Thoracic aorta (tissue), 2 donors: ENCODE data around the gene MIA3. TPM values are rescaled to one million over a fixed set of nuclear protein-coding genes. Genes with fewer than 3 reads are reported as not detected.
"Not testable (repeated sequence)": the region's sequence is repeated elsewhere in the genome, so short reads cannot be mapped to it uniquely, and the experiment has no call there.

Experiments used
- ATAC-seq: fragments of 150-250 bp; one replicate; pipeline ENCODE4 v1.8.0; 2017; ENCODE audit warnings: low read depth; ENCODE audit not compliant: insufficient number of reproducible peaks, low FRiP score
- DNase-seq: peaks from one replicate; pipeline ENCODE4 v3.0.0-alpha.2; 2020; ENCODE audit warnings: low spot score
- H3K27ac ChIP-seq, 2 donors: fragments of 200-600 bp; sonication (generic); 1 replicate in 1 of 2; 2 replicates in 1 of 2; pipeline ENCODE4 v1.5.1; 2016; ENCODE audit warnings: mild to moderate bottlenecking in 2 of 2, moderate library complexity in 2 of 2
- H3K27me3 ChIP-seq: fragments of 200-600 bp; sonication (generic); replicated peaks from 2 replicates; pipeline ENCODE4 v1.6.0; 2016; ENCODE audit warnings: mild to moderate bottlenecking; ENCODE audit not compliant: insufficient read depth
- H3K36me3 ChIP-seq: fragments of 200-600 bp; sonication (generic); one replicate; pipeline ENCODE4 v1.5.1; 2016
- H3K4me1 ChIP-seq, 2 donors: fragments of 200-600 bp; sonication (generic); 1 replicate in 1 of 2; 2 replicates in 1 of 2; pipeline versions ENCODE4 v1.5.1 to v1.6.0; 2016; ENCODE audit warnings: low read depth in 2 of 2, mild to moderate bottlenecking in 1 of 2; ENCODE audit not compliant: control insufficient read depth in 1 of 2
- H3K4me3 ChIP-seq: fragments of 200-600 bp; sonication (generic); 2 replicates; pipeline ENCODE4 v1.5.1; 2016; ENCODE audit warnings: mild to moderate bottlenecking
- H3K9me3 ChIP-seq: fragments of 200-600 bp; sonication (generic); 2 replicates; pipeline ENCODE4 v1.5.1; 2016
- total RNA-seq, 2 donors: library from RNA; depleted of rRNA; stranded (reverse); fragments of >200 nt; gene quantifications; one replicate each; pipeline versions ENCODE4 v1.1.0 to v1.2.3, GENCODE V29; 2016
- TF ChIP-seq, protein P1 (sequence below): fragments of 200-600 bp; sonication (generic); IDR thresholded peaks from one replicate; pipeline ENCODE4 v1.5.1; 2019; ENCODE audit warnings: antibody characterized with exemption

MIA3 gene
- total RNA-seq, 2 donors from 2014 or later: 44.0 to 72.9 TPM

DNA sequence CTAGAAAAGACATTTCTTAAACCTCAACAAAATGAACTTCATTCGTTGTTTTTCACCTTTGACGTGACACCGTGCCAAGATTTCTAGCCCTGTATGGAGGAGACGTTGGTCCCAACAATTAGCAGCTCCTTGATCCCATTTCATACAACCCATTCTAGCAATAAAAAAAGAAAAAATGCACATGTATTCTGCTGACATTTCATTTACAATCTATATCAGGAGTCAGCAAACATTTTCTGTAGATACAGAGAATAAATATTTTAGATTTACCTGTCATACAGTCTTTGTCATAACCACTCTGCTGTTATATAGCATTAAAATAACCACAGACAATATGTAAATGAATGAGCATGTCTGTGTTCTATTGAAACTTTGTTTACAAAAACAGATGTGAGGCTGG is 21.2 kb upstream of the MIA3 start:
- TF ChIP-seq, protein P1, sequence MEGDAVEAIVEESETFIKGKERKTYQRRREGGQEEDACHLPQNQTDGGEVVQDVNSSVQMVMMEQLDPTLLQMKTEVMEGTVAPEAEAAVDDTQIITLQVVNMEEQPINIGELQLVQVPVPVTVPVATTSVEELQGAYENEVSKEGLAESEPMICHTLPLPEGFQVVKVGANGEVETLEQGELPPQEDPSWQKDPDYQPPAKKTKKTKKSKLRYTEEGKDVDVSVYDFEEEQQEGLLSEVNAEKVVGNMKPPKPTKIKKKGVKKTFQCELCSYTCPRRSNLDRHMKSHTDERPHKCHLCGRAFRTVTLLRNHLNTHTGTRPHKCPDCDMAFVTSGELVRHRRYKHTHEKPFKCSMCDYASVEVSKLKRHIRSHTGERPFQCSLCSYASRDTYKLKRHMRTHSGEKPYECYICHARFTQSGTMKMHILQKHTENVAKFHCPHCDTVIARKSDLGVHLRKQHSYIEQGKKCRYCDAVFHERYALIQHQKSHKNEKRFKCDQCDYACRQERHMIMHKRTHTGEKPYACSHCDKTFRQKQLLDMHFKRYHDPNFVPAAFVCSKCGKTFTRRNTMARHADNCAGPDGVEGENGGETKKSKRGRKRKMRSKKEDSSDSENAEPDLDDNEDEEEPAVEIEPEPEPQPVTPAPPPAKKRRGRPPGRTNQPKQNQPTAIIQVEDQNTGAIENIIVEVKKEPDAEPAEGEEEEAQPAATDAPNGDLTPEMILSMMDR: no peak
- no peak for ATAC-seq
- DNase-seq: no peak
- Histone ChIP-seq H3K4me3 (no peak overlapping the region), H3K9me3 (no peaks in the 10 kb centered on the region), H3K27ac (no peak overlapping the region), H3K27me3 (no peaks in the 10 kb centered on the region), H3K36me3 (no peaks in the 10 kb centered on the region), H3K4me1 (no peaks in the 10 kb centered on the region)

DNA sequence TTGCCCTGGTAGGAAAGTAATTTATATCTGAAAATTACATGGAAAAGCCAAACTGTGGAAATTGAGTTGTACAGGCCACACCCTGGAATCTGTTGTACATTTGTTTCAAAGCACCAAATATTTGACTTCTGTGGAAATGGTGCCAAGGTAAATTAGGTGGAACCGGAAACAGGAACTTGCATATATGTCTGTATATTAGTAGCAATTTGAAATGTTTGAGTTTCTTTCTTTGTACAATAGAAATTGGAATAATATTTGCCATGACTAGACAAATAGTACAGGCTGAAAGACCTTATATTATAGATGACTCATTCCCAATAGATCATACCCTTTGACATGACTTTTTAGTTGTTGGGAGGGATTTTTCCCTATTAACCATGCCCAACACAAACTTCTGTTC is 17.6 kb upstream of the MIA3 start:
- DNase-seq (no peak), ATAC-seq (no peak)
- H3K4me1 ChIP-seq: no peaks in the 10 kb centered on the region
- H3K9me3 ChIP-seq: no peaks in the 10 kb centered on the region
- no peaks in the 10 kb centered on the region for H3K27me3 ChIP-seq
- no peak overlapping the region for H3K27ac ChIP-seq
- no peak overlapping the region for H3K4me3 ChIP-seq
- no peaks in the 10 kb centered on the region for H3K36me3 ChIP-seq
- TF ChIP-seq, protein P1: no peak

GRCh38 chr1:222601257-222601656 is 16.6 kb upstream of the MIA3 start:
- Histone ChIP-seq H3K27ac (no peak overlapping the region), H3K9me3 (no peaks in the 10 kb centered on the region), H3K4me3 (no peak overlapping the region), H3K27me3 (no peaks in the 10 kb centered on the region), H3K36me3 (no peaks in the 10 kb centered on the region), H3K4me1 (no peaks in the 10 kb centered on the region)
- TF ChIP-seq, protein P1: no peak
- DNase-seq (no peak), ATAC-seq (no peak)

DNA sequence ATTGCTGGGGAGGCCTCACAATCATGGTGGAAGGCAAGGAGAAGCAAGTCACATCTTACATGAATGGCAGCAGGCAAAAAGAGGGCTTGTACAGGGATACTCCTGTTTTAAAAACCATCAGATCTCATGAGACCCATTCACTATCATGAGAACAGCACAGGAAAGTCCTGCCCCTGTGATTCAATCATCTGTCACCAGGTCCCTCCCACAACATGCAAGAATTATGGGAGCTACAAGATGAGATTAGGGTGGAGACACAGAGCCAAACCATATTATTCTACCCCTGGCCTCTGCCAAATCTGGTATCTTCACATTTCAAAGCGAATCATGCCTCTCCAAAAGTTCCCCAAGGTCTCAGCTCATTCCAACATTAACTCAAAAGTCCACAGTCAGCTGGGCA is 11.1 kb upstream of the MIA3 start:
- TF ChIP-seq, protein P1: no peak
- no peaks in the 10 kb centered on the region for H3K9me3 ChIP-seq
- H3K27me3 ChIP-seq: no peaks in the 10 kb centered on the region
- DNase-seq (no peak), ATAC-seq (no peak)
- H3K4me3 ChIP-seq: no peak overlapping the region
- H3K4me1 ChIP-seq: no peaks in the 10 kb centered on the region
- H3K27ac ChIP-seq: no peak overlapping the region
- no peaks in the 10 kb centered on the region for H3K36me3 ChIP-seq

- not testable (repeated sequence) for DNase-seq, H3K36me3 ChIP-seq, H3K4me3 ChIP-seq, H3K27me3 ChIP-seq, H3K4me1 ChIP-seq, ATAC-seq, H3K27ac ChIP-seq, H3K9me3 ChIP-seq
Measured at GRCh38 chr1:222609111-222609510, 8.8 kb upstream of the MIA3 start.

GRCh38 chr1:222610728-222611127 is 7.2 kb upstream of the MIA3 start:
- no peak overlapping the region for H3K4me3 ChIP-seq
- H3K27ac ChIP-seq: no peak overlapping the region
- ATAC-seq (no peak), DNase-seq (no peak)
- H3K4me1 ChIP-seq: no peaks in the 10 kb centered on the region
- H3K36me3 ChIP-seq: no peaks in the 10 kb centered on the region
- no peaks in the 10 kb centered on the region for H3K9me3 ChIP-seq
- H3K27me3 ChIP-seq: no peaks in the 10 kb centered on the region
- TF ChIP-seq, protein P1: no peak
